B cell (primary cell): Measurements from ENCODE around the gene GUCD1.

ENCODE experiments used
- EZH2 ChIP-seq: IDR thresholded peaks from 2 replicates; pipeline ENCODE4 v1.6.1; 2012; ENCODE audit warnings: borderline replicate concordance, low read depth, mild to moderate bottlenecking, moderate library complexity, low read length; ENCODE audit not compliant: insufficient read depth, poor library complexity, severe bottlenecking
- TF ChIP-seq, protein P1 (sequence below): fragments of 200-600 bp; IDR thresholded peaks from one replicate; pipeline ENCODE4 v1.8.0; 2022; ENCODE audit warnings: antibody characterized with exemption, mild to moderate bottlenecking

DNA sequence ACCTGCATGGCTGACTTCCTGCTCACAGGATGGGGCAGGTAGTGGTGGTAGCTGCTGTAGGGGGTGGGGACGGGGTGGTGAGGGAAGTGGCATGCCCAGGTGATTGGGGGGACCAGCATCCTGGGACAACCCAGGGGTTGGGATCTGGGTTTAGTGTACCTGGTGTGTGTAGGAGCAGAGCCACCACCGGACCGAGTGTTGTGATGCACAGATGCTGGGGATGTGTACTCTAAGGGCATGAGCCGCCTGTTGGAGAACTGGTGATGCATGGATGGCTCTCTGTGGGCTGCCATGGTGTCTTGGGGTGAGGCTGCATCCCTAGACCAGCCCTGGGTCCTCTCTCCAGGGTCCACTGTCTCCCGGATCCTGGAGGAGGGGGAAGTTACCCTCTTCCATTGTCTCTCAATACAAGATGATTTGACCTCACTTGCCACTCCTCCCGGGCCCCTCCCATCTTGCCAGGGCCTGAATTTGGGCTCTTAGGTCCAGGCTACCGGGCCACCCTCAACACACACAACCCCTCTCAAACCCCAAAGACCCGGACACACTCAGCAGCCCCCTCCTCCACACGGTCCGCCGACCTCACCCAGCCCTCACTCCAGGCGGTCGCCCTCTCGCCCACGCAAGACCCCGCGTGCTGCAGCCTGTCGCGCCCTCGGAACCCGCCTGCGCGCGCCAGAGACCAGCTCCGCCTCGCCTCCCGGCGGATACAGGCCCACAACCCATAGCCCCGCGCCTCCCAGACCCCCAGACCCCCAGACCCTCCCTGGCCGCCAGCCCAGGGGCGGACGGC lies 37.3 kb upstream of the GUCD1 start:
- TF ChIP-seq, protein P1, sequence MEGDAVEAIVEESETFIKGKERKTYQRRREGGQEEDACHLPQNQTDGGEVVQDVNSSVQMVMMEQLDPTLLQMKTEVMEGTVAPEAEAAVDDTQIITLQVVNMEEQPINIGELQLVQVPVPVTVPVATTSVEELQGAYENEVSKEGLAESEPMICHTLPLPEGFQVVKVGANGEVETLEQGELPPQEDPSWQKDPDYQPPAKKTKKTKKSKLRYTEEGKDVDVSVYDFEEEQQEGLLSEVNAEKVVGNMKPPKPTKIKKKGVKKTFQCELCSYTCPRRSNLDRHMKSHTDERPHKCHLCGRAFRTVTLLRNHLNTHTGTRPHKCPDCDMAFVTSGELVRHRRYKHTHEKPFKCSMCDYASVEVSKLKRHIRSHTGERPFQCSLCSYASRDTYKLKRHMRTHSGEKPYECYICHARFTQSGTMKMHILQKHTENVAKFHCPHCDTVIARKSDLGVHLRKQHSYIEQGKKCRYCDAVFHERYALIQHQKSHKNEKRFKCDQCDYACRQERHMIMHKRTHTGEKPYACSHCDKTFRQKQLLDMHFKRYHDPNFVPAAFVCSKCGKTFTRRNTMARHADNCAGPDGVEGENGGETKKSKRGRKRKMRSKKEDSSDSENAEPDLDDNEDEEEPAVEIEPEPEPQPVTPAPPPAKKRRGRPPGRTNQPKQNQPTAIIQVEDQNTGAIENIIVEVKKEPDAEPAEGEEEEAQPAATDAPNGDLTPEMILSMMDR: no peak
- no peak for TF ChIP-seq EZH2
